Esophagus squamous epithelium (tissue), 4 donors: ENCODE data around the gene TPM4.

Experiments used
- POLR2A ChIP-seq, 4 donors: fragments of 450-650 bp; IDR thresholded peaks; one replicate each; pipeline ENCODE4 v1.6.1; 2017; ENCODE audit warnings: antibody characterized with exemption in 4 of 4, mild to moderate bottlenecking in 4 of 4, moderate library complexity in 3 of 4
- TF ChIP-seq, protein P1 (sequence below), 6 experiments: fragments of 450-650 bp in 4 of 6; fragments of 200-600 bp in 2 of 6; sonication (generic) in 2 of 6; IDR thresholded peaks; one replicate each; pipeline ENCODE4 v1.5.1; 2016 to 2019; ENCODE audit warnings: antibody characterized with exemption in 6 of 6, mild to moderate bottlenecking in 4 of 6, moderate library complexity in 4 of 6

DNA sequence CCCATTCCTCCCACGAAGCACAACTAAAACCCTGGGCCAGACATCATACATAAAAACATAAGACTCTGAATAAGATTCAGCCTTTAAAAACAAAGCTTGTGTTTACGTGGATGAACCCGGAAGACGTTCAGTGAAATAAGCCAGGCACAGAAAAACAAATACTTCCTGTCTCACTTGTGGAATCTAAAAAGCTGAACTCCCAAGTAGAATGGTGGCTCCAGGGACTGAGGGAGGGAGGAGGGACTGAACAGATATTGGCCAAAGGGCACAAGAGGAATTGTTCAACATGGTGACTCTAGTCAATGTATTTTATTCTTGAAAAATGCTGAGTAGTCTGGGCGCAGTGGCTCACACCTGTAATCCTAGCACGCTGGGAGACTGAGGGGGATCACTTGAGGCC is 35.7 kb upstream of the TPM4 start:
- TF ChIP-seq, protein P1, sequence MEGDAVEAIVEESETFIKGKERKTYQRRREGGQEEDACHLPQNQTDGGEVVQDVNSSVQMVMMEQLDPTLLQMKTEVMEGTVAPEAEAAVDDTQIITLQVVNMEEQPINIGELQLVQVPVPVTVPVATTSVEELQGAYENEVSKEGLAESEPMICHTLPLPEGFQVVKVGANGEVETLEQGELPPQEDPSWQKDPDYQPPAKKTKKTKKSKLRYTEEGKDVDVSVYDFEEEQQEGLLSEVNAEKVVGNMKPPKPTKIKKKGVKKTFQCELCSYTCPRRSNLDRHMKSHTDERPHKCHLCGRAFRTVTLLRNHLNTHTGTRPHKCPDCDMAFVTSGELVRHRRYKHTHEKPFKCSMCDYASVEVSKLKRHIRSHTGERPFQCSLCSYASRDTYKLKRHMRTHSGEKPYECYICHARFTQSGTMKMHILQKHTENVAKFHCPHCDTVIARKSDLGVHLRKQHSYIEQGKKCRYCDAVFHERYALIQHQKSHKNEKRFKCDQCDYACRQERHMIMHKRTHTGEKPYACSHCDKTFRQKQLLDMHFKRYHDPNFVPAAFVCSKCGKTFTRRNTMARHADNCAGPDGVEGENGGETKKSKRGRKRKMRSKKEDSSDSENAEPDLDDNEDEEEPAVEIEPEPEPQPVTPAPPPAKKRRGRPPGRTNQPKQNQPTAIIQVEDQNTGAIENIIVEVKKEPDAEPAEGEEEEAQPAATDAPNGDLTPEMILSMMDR (IDR thresholded peaks at IDR 0.05), result no peak
- TF ChIP-seq POLR2A (IDR thresholded peaks at IDR 0.05), result no peak
